Activated CD4-positive, alpha-beta T cell treated with anti-CD3 and anti-CD28 coated beads for 24 hours (primary cell): ENCODE data around the gene TMUB2.
A peak's percentile ranks its signal among the peaks of the same experiment; 100 is the strongest.
"Not testable (repeated sequence)": the region's sequence is repeated elsewhere in the genome, so short reads cannot be mapped to it uniquely, and the experiment has no call there.

ENCODE experiments used
- DNase-seq, 2 donors: peaks; one replicate each; pipeline ENCODE4 v3.0.0-alpha.2; 2020; ENCODE audit warnings: low read depth in 2 of 2

TMUB2 gene

DNA sequence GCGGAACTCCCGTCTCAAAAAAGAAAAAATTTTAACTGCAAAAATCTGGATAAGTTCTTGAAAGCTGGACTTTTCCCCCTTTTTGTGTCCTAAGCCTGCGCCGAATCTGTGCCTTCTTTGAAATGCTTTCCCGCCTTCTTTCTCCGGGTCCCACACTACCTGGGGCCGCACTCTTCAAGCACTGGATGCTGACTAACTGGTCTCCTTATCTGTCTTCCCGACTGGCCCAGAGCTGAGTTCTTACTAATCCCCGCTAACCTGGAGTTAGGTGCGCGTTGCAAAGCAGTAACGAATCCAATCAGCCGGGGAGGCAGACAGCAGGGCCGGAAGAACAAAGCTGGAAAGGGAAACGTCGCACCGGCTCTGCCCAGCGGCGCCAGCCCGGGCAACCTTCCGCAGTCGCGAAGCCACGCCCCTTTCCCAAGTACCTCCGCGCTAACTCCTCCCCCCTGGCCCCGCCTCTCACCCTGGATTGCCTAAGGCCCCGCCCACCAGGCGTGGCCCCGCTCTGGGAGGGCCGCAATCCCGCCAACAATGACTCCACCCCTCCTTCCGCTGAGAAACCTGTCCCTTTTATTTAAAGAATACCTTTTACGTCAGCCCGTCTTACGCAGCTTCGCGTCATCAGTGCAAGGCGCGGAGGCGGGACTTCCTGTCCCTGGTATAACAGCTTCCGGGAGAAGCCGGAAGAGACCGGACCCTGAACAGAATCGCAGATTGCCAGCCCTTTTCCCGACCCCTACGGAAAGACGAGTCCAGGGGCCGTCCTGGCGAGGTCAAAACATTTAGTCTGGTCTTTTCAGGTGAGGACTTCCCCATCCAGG lies at the start of gene TMUB2:
TMUB2 (plus strand) TSS at position 666 of the 824 bp plus-strand sequence. CDS start 737 bp downstream, outside the sequence.
- peak; percentile 100 for DNase-seq

GRCh38 chr17:44137891-44138709 lies 48.7 kb upstream of the TMUB2 start:
- DNase-seq, result peak; percentile 66 to 67

DNA sequence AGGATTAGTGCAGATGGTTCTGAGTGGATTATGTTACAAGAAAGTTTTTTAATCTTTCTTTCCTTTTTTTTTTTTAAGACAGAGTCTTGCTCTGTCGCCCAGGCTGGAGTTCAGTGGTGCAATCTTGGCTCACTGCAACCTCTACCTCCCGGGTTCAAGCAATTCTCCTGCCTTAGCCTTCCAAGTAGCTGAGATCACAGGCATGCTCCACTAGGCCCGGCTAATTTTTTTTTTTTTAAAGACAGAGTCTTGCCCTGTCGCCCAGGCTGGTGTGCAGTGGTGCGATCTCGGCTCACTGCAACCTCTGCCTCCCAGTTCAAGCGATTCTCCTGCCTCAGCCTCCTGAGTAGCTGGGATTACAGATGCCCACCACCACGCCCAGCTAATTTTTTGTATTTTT lies 42.9 kb upstream of the TMUB2 start:
- DNase-seq, result not testable (repeated sequence)

GRCh38 chr17:44144966-44145739 lies 41.6 kb upstream of the TMUB2 start:
- DNase-seq, result no peak

- no peak for DNase-seq
Observed at GRCh38 chr17:44146375-44147346, 40.1 kb upstream of the TMUB2 start.

GRCh38 chr17:44147812-44148211 lies 39.0 kb upstream of the TMUB2 start:
- DNase-seq, result no peak

- not testable (repeated sequence) for DNase-seq
Observed at GRCh38 chr17:44149066-44149465, 37.7 kb upstream of the TMUB2 start.

DNA sequence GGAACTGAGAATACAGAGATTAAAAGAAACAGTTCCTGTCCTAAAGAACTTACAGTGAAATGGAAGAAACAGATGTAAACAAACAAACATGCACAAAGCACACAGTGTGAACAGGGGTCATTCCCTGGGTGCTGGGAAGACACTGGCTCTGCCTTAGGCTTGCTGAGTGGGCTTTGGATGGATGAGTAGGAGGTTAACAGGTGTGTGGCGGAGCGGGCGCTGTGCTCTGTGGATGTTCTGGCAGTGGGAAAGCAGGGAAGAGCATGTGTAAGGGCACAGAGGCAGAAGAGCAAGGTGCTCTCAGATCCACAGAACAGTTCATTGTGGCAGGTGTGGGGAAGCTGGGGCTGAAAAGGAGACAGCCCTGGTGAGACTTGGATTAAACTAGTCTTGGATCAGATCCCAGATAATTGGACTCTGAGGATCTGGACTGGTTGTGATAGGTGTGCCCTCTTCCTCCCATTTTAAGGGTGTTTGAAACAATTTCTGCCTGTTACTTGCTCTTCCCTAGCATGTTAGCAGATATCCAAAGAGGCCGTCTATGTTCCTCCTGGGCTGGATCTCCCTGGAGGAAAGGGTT lies 36.9 kb upstream of the TMUB2 start:
- no peak for DNase-seq

GRCh38 chr17:44152875-44153274 lies 33.9 kb upstream of the TMUB2 start:
- DNase-seq, result no peak

- no peak for DNase-seq
Observed at GRCh38 chr17:44155488-44155887, 31.3 kb upstream of the TMUB2 start.

DNA sequence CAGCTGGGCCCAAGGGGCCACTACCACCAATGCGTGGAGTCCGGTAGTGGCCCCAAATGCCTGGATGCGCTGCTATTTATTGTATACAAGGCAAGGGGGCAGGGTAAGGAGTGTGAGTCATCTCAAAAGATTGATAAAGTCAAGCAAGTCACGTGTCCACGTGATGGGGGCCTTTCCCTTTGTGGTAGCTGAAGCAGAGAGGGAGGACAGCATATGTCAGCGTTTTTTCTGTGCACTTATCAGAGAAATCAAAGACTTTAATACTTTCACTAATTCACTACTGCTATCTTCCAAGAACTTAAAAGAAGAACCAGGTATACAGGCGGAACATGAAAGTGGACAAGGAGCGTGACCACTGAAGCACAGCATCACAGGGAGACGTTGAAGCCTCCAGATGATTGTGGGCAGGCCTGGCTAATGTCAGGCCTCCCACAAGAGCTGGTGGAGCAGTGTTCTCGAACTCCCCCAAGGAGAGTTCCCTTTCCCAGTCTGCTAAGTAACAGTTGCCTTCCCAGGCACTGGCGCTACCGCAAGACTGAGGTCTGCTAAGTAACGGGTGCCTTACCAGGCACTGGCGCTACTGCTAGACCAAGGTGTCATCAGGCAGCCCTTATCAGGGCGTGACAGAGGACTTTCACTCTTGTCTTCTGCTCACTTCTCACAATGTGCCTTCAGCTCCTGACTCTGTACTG lies 27.1 kb upstream of the TMUB2 start:
- DNase-seq, result no peak

GRCh38 chr17:44164476-44164875 lies 22.3 kb upstream of the TMUB2 start:
- no peak for DNase-seq

GRCh38 chr17:44167181-44167861 lies 19.5 kb upstream of the TMUB2 start:
- DNase-seq, result no peak

DNA sequence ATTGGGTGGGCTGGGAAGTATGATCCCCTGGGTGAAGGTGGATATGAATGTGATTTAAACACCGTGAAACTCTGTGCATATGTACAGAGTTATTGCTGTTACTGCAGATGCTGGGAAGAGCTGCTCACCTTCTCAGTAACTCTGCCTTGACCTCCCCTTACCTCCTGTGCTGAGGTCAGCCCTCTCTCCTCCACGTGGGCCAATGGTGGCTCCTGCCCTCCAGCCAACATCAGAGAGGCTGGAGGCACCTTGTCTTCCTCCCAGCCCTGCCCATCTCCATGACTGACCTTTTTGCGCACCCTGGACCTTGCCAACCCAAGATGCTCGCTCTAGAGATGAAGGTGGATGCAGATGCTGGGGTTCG lies 16.7 kb upstream of the TMUB2 start:
- DNase-seq, result no peak

- no peak for DNase-seq
Observed at GRCh38 chr17:44170499-44171201, 16.1 kb upstream of the TMUB2 start, which contains the start of gene ASB16. Gene ASB16, plus strand, starts transcription at chr17:44170704. Its CDS starts 86 bp downstream, at chr17:44170790.

- DNase-seq, result no peak
Observed at GRCh38 chr17:44171931-44172455, 14.8 kb upstream of the TMUB2 start.

DNA sequence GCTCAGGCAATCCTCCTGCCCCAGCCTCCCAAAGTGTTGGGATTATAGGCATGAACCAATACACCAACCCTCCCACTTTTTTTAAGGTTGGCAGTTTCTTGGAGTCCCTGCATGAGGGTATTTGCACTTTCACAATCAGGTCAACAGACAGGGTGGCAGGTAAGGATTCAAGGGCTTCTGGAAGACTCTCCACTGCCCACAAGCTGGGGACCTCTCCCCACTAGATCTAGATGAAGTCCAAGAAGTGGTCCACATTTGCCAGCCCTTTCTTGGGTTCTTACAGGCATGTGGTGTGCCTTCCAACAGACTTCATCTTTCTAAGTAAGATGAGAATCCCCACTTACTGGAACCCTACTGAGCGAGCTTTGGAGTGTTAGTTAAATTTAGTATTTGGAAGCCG lies 12.3 kb upstream of the TMUB2 start:
- no peak for DNase-seq

GRCh38 chr17:44176257-44176656 lies 10.5 kb upstream of the TMUB2 start:
- DNase-seq, result no peak
